Lower lobe of right lung (tissue), 2 donors: ENCODE data around the gene SPC24. TPM values are rescaled to one million over a fixed set of nuclear protein-coding genes. Genes with fewer than 3 reads are reported as not detected.
"Not testable (repeated sequence)": the region's sequence is repeated elsewhere in the genome, so short reads cannot be mapped to it uniquely, and the experiment has no call there.

Experiments used
- ATAC-seq, 2 donors: fragments of 200-7000 bp; cut with Tn5 transposase; one replicate each; pipeline ENCODE4 v1.9.1; 2020 to 2022; ENCODE audit warnings: mild to moderate bottlenecking in 2 of 2, moderate library complexity in 2 of 2
- DNase-seq: peaks from one replicate; pipeline ENCODE4 v3.0.0-alpha.2; 2020
- H3K27ac ChIP-seq: fragments of 200-600 bp; one replicate; pipeline ENCODE4 v1.8.0; 2022
- H3K27me3 ChIP-seq: fragments of 200-600 bp; one replicate; pipeline ENCODE4 v1.8.0; 2022; ENCODE audit warnings: low read depth
- H3K36me3 ChIP-seq: fragments of 200-600 bp; one replicate; pipeline ENCODE4 v1.8.0; 2022; ENCODE audit warnings: mild to moderate bottlenecking
- H3K4me1 ChIP-seq: fragments of 200-600 bp; one replicate; pipeline ENCODE4 v1.8.0; 2022
- H3K4me3 ChIP-seq: fragments of 200-600 bp; one replicate; pipeline ENCODE4 v1.8.0; 2022; ENCODE audit warnings: mild to moderate bottlenecking
- H3K9me3 ChIP-seq: fragments of 200-600 bp; one replicate; pipeline ENCODE4 v1.8.0; 2022
- CTCF ChIP-seq: fragments of 200-600 bp; IDR thresholded peaks from one replicate; pipeline ENCODE4 v1.8.0; 2022; ENCODE audit warnings: antibody characterized with exemption, mild to moderate bottlenecking
- intact Hi-C: fragments of 100-400 bp; cut with DNase I; formaldehyde crosslinking; loops from one replicate; pipeline ENCODE4 v1.11.0; 2022
- total RNA-seq: library from RNA; stranded (reverse); fragmentation: NEBNext Ultra II Directional; extraction: Animal tissue kit (Norgen Biotek cat#: 25700); gene quantifications from one replicate; pipeline ENCODE4 v1.2.1, GENCODE V29; 2021
- donor health status: DM: no; HTN: yes; CAD: no; lungs with severe emphysema.

Gene SPC24
- total RNA-seq, 1 donor from 2014 or later: 1.8 TPM

GRCh38 chr19:11166281-11167142, 10.9 kb upstream of the SPC24 start:
- ATAC-seq: peak in 1 of 2 donors; percentile 44
- peak overlapping the region; percentile 58 for H3K27ac ChIP-seq

GRCh38 chr19:11165486-11166030, 10.0 kb upstream of the SPC24 start:
- Histone ChIP-seq H3K27me3 (no peaks in the 10 kb centered on the region), H3K36me3 (peaks cover 54% of the 10 kb centered on the region), H3K4me1 (peaks cover 34% of the 10 kb centered on the region), H3K4me3 (no peak overlapping the region), H3K9me3 (peaks cover 3% of the 10 kb centered on the region), H3K27ac (peak overlapping the region; percentile 44)
- TF ChIP-seq CTCF: no peak
- intact Hi-C loops: no loop called here
- ATAC-seq (no peak), DNase-seq (no peak)

More at GRCh38 chr19:11166281-11167142, 10.9 kb upstream of the SPC24 start:
- intact Hi-C loops: no loop called here
- Histone ChIP-seq H3K4me1 (peaks cover 35% of the 10 kb centered on the region), H3K4me3 (no peak overlapping the region), H3K36me3 (peaks cover 63% of the 10 kb centered on the region), H3K9me3 (no peaks in the 10 kb centered on the region), H3K27me3 (no peaks in the 10 kb centered on the region)
- no peak for DNase-seq
- no peak for TF ChIP-seq CTCF

- H3K36me3 ChIP-seq: peaks cover 48% of the 10 kb centered on the region
- peak; percentile 56 for DNase-seq
- intact Hi-C loops: no loop called here
These were observed 9.4 kb upstream of the SPC24 start for GRCh38 chr19:11164879-11165406.

GRCh38 chr19:11164296-11164695, 8.7 kb upstream of the SPC24 start:
- DNase-seq (no peak), ATAC-seq (no peak)
- H3K4me3 ChIP-seq: no peak overlapping the region
- intact Hi-C loops: no loop called here
- peaks cover 41% of the 10 kb centered on the region for H3K36me3 ChIP-seq
- H3K27me3 ChIP-seq: no peaks in the 10 kb centered on the region
- no peak for TF ChIP-seq CTCF
- peak overlapping the region; percentile 44 for H3K27ac ChIP-seq
- peaks cover 4% of the 10 kb centered on the region for H3K9me3 ChIP-seq
- peaks cover 42% of the 10 kb centered on the region for H3K4me1 ChIP-seq

More at GRCh38 chr19:11164879-11165406, 9.4 kb upstream of the SPC24 start:
- peak overlapping the region; percentile 44 for H3K27ac ChIP-seq
- TF ChIP-seq CTCF: no peak
- ATAC-seq: peak; percentile 45 to 64
- peaks cover 35% of the 10 kb centered on the region for H3K4me1 ChIP-seq
- no peaks in the 10 kb centered on the region for H3K27me3 ChIP-seq
- H3K4me3 ChIP-seq: no peak overlapping the region
- H3K9me3 ChIP-seq: peaks cover 4% of the 10 kb centered on the region

- DNase-seq, ATAC-seq, H3K36me3 ChIP-seq, H3K27me3 ChIP-seq, intact Hi-C loops, H3K9me3 ChIP-seq, H3K4me3 ChIP-seq: not testable (repeated sequence)
- peak overlapping the region; percentile 65 for H3K27ac ChIP-seq
- peaks cover 62% of the 10 kb centered on the region for H3K4me1 ChIP-seq
These were observed 4.8 kb upstream of the SPC24 start for GRCh38 chr19:11160440-11160768.
